Smooth muscle cell (in vitro differentiated cells): Measurements from ENCODE around the gene AFG1L. TPM values are rescaled to one million over a fixed set of nuclear protein-coding genes. Genes with fewer than 3 reads are reported as not detected.

ENCODE experiments used
- DNase-seq: peaks from one replicate; lab custom pipeline; 2025; ENCODE audit not compliant: unreplicated experiment; lab: John Stamatoyannopoulos, UW
- H2AFZ ChIP-seq: fragments of 200-600 bp; sonication (generic); 2 replicates; pipeline ENCODE4 v1.6.0; 2016; ENCODE audit warnings: antibody characterized with exemption, low read depth, mild to moderate bottlenecking
- H3F3A ChIP-seq: fragments of 200-600 bp; sonication (generic); 2 replicates; pipeline ENCODE4 v1.6.0; 2017; ENCODE audit warnings: antibody characterized with exemption, low read depth
- H3K27ac ChIP-seq: fragments of 200-600 bp; sonication (generic); 2 replicates; pipeline ENCODE4 v1.5.1; 2016; ENCODE audit warnings: low read depth, mild to moderate bottlenecking
- H3K27me3 ChIP-seq: fragments of 200-600 bp; sonication (generic); 2 replicates; pipeline ENCODE4 v1.6.1; 2016; ENCODE audit warnings: low read depth, mild to moderate bottlenecking
- H3K36me3 ChIP-seq: fragments of 200-600 bp; sonication (generic); 2 replicates; pipeline ENCODE4 v1.5.1; 2016; ENCODE audit warnings: low read depth
- H3K4me1 ChIP-seq: fragments of 200-600 bp; sonication (generic); 2 replicates; pipeline ENCODE4 v1.5.1; 2016; ENCODE audit warnings: low read depth
- H3K4me2 ChIP-seq: fragments of 200-600 bp; sonication (generic); 2 replicates; pipeline ENCODE4 v1.6.0; 2016; ENCODE audit warnings: mild to moderate bottlenecking
- H3K4me3 ChIP-seq: fragments of 200-600 bp; sonication (generic); 2 replicates; pipeline ENCODE4 v1.5.1; 2016; ENCODE audit warnings: mild to moderate bottlenecking
- H3K79me2 ChIP-seq: fragments of 200-600 bp; sonication (generic); 2 replicates; pipeline ENCODE4 v1.6.0; 2016; ENCODE audit warnings: low read depth, mild to moderate bottlenecking
- H3K9ac ChIP-seq: fragments of 200-600 bp; sonication (generic); 2 replicates; pipeline ENCODE4 v1.6.0; 2016; ENCODE audit warnings: low read depth
- H3K9me3 ChIP-seq: fragments of 200-600 bp; sonication (generic); replicated peaks from 2 replicates; pipeline ENCODE4 v1.5.1; 2016; ENCODE audit warnings: low read depth
- H4K20me1 ChIP-seq: fragments of 200-600 bp; sonication (generic); 2 replicates; pipeline ENCODE4 v1.6.0; 2016; ENCODE audit warnings: low read depth
- whole genome bisulfite sequencing: methylation state at CpG from one replicate; pipeline ENCODE4 v1.1.7; 2016; ENCODE audit warnings: low lambda C conversion rate; 5-methylcytosine and 5-hydroxymethylcytosine counted together
- polyA plus RNA-seq: library from polyadenylated mRNA; unstranded; fragments of >200 nt; fragmentation: Nextera tagmentation; extraction: Ambion mirVana; gene quantifications from 2 replicates; pipeline ENCODE4 v1.2.1, GENCODE V29; 2016
- total RNA-seq: library from RNA; depleted of rRNA; stranded (reverse); fragments of >200 nt; gene quantifications from 2 replicates; pipeline ENCODE4 v1.2.3, GENCODE V29; 2014
- TF ChIP-seq, protein P1 (sequence below): fragments of 200-600 bp; sonication (generic); IDR thresholded peaks from 2 replicates; pipeline ENCODE4 v1.5.1; 2017; ENCODE audit warnings: borderline replicate concordance, mild to moderate bottlenecking, antibody characterized with exemption; ENCODE audit not compliant: insufficient read depth, poor library complexity, severe bottlenecking

Gene AFG1L
- total and polyA plus RNA-seq, 2 experiments from 2014 or later: 4.0 to 5.7 TPM

DNA sequence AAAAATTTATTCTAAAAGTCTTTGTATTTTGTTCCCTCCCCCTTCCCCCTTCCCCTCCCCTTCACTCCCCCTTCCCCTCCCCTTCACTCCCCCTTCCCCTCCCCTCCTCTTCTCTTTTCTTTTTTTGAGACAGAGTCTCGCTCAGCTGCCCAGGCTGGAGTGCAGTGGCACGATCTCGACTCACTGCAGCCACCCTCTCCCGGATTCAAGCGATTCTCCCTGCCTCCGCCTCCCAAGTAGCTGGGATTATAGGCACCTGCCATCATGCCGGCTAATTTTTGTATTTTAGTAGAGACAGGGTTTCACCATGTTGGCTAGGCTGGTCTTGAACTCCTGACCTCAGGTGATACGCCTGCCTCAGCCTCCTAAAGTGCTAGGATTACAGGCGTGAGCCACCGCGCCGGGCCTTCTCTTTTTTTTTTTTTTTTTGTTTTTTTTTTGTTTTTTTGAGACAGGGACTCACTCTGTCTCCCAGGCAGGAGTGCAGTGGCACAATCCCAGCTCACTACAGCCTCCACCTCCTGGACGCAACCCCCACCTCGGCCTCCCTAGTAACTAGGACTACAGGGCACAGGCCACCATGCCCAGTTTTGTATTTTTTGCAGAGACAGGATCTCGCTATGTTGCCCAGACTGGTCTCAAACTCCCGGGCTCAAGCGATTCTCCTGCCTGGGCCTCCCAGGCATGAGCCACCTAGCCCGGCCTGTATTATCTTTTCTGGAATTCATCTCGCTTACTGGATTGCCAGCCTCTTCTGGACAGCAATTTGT lies 1.1 kb upstream of the AFG1L start:
- H3F3A ChIP-seq: no peaks in the 10 kb centered on the region
- DNase-seq: no peak
- no peak overlapping the region for H3K27ac ChIP-seq
- H3K27me3 ChIP-seq: no peaks in the 10 kb centered on the region
- no peaks in the 10 kb centered on the region for H4K20me1 ChIP-seq
- H3K79me2 ChIP-seq: peaks cover 16% of the 10 kb centered on the region
- peak overlapping the region; percentile 85 for H3K4me2 ChIP-seq
- peak overlapping the region; percentile 97 for H2AFZ ChIP-seq
- 93% methylated on average over 18 of the region's 19 CpGs for WGBS
- no peaks in the 10 kb centered on the region for H3K36me3 ChIP-seq
- TF ChIP-seq, protein P1, sequence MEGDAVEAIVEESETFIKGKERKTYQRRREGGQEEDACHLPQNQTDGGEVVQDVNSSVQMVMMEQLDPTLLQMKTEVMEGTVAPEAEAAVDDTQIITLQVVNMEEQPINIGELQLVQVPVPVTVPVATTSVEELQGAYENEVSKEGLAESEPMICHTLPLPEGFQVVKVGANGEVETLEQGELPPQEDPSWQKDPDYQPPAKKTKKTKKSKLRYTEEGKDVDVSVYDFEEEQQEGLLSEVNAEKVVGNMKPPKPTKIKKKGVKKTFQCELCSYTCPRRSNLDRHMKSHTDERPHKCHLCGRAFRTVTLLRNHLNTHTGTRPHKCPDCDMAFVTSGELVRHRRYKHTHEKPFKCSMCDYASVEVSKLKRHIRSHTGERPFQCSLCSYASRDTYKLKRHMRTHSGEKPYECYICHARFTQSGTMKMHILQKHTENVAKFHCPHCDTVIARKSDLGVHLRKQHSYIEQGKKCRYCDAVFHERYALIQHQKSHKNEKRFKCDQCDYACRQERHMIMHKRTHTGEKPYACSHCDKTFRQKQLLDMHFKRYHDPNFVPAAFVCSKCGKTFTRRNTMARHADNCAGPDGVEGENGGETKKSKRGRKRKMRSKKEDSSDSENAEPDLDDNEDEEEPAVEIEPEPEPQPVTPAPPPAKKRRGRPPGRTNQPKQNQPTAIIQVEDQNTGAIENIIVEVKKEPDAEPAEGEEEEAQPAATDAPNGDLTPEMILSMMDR: no peak
- H3K9ac ChIP-seq: no peak overlapping the region
- H3K9me3 ChIP-seq: no peaks in the 10 kb centered on the region
- peak overlapping the region; percentile 68 for H3K4me3 ChIP-seq
- peaks cover 14% of the 10 kb centered on the region for H3K4me1 ChIP-seq

- no peaks in the 10 kb centered on the region for H3K9me3 ChIP-seq
- 32% methylated on average over 16 of the region's 16 CpGs for WGBS
- H3K79me2 ChIP-seq: peaks cover 16% of the 10 kb centered on the region
- peak overlapping the region; percentile 68 for H3K27ac ChIP-seq
- H3K4me3 ChIP-seq: peak overlapping the region; percentile 68
- peaks cover 14% of the 10 kb centered on the region for H3K4me1 ChIP-seq
- H3K36me3 ChIP-seq: no peaks in the 10 kb centered on the region
- no peaks in the 10 kb centered on the region for H3K27me3 ChIP-seq
- H3F3A ChIP-seq: no peaks in the 10 kb centered on the region
- TF ChIP-seq, protein P1: no peak
- H3K4me2 ChIP-seq: peak overlapping the region; percentile 85
- H4K20me1 ChIP-seq: no peaks in the 10 kb centered on the region
- H2AFZ ChIP-seq: peak overlapping the region; percentile 97
- H3K9ac ChIP-seq: peak overlapping the region; percentile 80
- no peak for DNase-seq
Measured at GRCh38 chr6:108294297-108294726, 542 bp upstream of the AFG1L start.

DNA sequence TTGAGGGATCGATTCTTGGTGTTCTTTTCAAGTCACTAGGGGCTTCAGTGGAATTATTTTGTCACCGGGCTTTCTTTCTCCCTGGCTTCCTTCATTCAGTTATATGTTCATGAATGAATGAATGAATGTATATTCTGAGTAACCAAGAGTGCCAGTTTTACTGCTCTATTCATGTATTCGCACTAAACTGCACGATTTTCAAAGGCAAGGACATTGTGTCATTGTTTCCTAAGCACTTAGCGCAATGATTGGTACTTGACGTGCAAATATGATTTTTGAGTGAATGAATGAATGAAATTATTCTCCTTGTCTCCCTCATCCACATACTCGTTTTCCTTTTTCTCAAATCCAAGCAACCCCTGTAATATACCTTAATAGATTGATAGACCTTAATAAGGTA lies 822 bp downstream of the AFG1L start:
- WGBS: 65% methylated on average over 7 of the region's 7 CpGs
- Histone ChIP-seq H3K4me3 (peak overlapping the region; percentile 68), H3K9ac (peak overlapping the region; percentile 80), H3K4me2 (peak overlapping the region; percentile 85), H3K4me1 (peaks cover 14% of the 10 kb centered on the region), H3K79me2 (peaks cover 16% of the 10 kb centered on the region), H3F3A (no peaks in the 10 kb centered on the region), H3K27ac (peak overlapping the region; percentile 68), H3K36me3 (no peaks in the 10 kb centered on the region), H4K20me1 (no peaks in the 10 kb centered on the region), H2AFZ (peak overlapping the region; percentile 97), H3K9me3 (no peaks in the 10 kb centered on the region), H3K27me3 (no peaks in the 10 kb centered on the region)
- no peak for DNase-seq
- TF ChIP-seq, protein P1: no peak

DNA sequence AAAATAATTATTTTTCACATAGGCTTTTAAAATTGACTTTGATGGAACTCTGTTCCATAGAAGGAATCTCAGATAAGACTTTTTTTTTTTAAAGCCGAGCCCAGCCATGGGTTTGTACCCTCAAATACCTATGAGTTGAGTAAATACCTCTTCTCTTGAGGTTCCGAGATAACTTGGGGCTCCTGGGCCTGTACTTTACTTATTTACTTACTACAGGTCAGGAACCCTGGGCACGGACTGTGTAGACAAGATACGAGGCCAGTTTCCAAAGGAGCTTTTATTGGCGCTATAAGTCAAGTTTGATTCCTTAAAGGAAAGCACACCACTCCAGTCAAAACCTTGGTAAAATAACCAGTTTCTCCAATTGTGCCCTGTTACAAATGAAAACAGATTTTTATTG lies 7.5 kb downstream of the AFG1L start:
- no peaks in the 10 kb centered on the region for H3K4me1 ChIP-seq
- WGBS: 98% methylated on average over 5 of the region's 5 CpGs
- no peak overlapping the region for H3K4me2 ChIP-seq
- H4K20me1 ChIP-seq: no peaks in the 10 kb centered on the region
- H3K79me2 ChIP-seq: peaks cover 9% of the 10 kb centered on the region
- H2AFZ ChIP-seq: no peak overlapping the region
- no peaks in the 10 kb centered on the region for H3K36me3 ChIP-seq
- TF ChIP-seq, protein P1: no peak
- H3K9me3 ChIP-seq: no peaks in the 10 kb centered on the region
- no peak overlapping the region for H3K27ac ChIP-seq
- H3K4me3 ChIP-seq: no peak overlapping the region
- H3K27me3 ChIP-seq: no peaks in the 10 kb centered on the region
- H3K9ac ChIP-seq: no peak overlapping the region
- DNase-seq: no peak
- no peaks in the 10 kb centered on the region for H3F3A ChIP-seq
